Endothelial cell of umbilical vein (primary cell): Measurements from ENCODE around the gene POMP. TPM values are rescaled to one million over a fixed set of nuclear protein-coding genes. Genes with fewer than 3 reads are reported as not detected.

ENCODE experiments used
- BruUV-seq: library from RNA; stranded (reverse); fragments of 400-500 nt; replicated peaks from 2 replicates; lab custom pipeline; 2021; lab: Mats Ljungman, UMichigan
- CTCF ChIA-PET: fragments of 300-600, 350-600 bp; sonication (Branson Sonifier 250); formaldehyde crosslinking; loops from one replicate; lab custom pipeline; 2021; ENCODE audit warnings: antibody characterized with exemption, inconsistent platforms; lab: Charles Lee
- POLR2A ChIA-PET: fragments of 300-600, 350-600 bp; sonication (Branson Sonifier 250); formaldehyde crosslinking; loops from one replicate; lab custom pipeline; 2021; ENCODE audit warnings: antibody characterized with exemption, inconsistent platforms; lab: Charles Lee
- DNase-seq: peaks from one replicate; pipeline ENCODE4 v3.0.0-alpha.2; 2011; ENCODE audit warnings: low read depth, low spot score
- FAIRE-seq: peaks from 2 replicates; lab custom pipeline; 2011; peaks lifted over from hg19 to GRCh38; lab: Jason Lieb, UNC
- H2AFZ ChIP-seq: 2 replicates; pipeline ENCODE4 v1.6.0; 2012; ENCODE audit warnings: low read depth, low read length, control low read depth, inconsistent platforms
- H3K27ac ChIP-seq: 2 replicates; pipeline ENCODE4 v1.5.1; 2011; ENCODE audit warnings: low read depth, mild to moderate bottlenecking, control low read depth, low read length, moderate library complexity; ENCODE audit not compliant: insufficient read depth
- H3K27me3 ChIP-seq, 2 experiments: 2 replicates each; pipeline versions ENCODE4 v1.6.0 to v1.6.1; 2011; ENCODE audit warnings: low read length in 2 of 2, mixed read lengths in 1 of 2; ENCODE audit not compliant: control insufficient read depth in 2 of 2, insufficient read depth in 2 of 2
- H3K36me3 ChIP-seq, 2 experiments: 2 replicates in 1 of 2; 3 replicates in 1 of 2; pipeline ENCODE4 v1.5.1; 2011; ENCODE audit warnings: low read length in 2 of 2, mild to moderate bottlenecking in 1 of 2, moderate library complexity in 1 of 2; ENCODE audit not compliant: control insufficient read depth in 2 of 2, insufficient read depth in 2 of 2; ENCODE audit errors: extremely low read depth in 1 of 2
- H3K4me1 ChIP-seq: 3 replicates; pipeline ENCODE4 v1.5.1; 2011; ENCODE audit warnings: mild to moderate bottlenecking, low read length; ENCODE audit not compliant: control insufficient read depth, insufficient read depth; ENCODE audit errors: extremely low read depth
- H3K4me2 ChIP-seq: 2 replicates; pipeline ENCODE4 v1.6.1; 2011; ENCODE audit warnings: low read length, control low read depth, mixed read lengths; ENCODE audit not compliant: insufficient read depth
- H3K4me3 ChIP-seq, 3 experiments: fragments of 200-600 bp in 1 of 3; sonication (generic), shearing (Covaris generic) in 1 of 3; replicated peaks in 1 of 3; 2 replicates each; pipeline ENCODE4 v1.5.1; 2011 to 2016; ENCODE audit warnings: control low read depth in 3 of 3, low read length in 3 of 3, mild to moderate bottlenecking in 2 of 3, inconsistent platforms in 1 of 3, low read depth in 1 of 3, moderate library complexity in 1 of 3; ENCODE audit not compliant: insufficient read depth in 1 of 3
- H3K79me2 ChIP-seq: 2 replicates; pipeline ENCODE4 v1.6.0; 2012; ENCODE audit warnings: low read length, inconsistent platforms; ENCODE audit not compliant: control insufficient read depth, insufficient read depth
- H3K9ac ChIP-seq: replicated peaks from 2 replicates; pipeline ENCODE3; 2011; ENCODE audit warnings: low read length, control low read depth; ENCODE audit not compliant: insufficient read depth; ENCODE audit errors: extremely low read depth
- H3K9me1 ChIP-seq: replicated peaks from 3 replicates; pipeline ENCODE4 v1.6.0; 2011; ENCODE audit warnings: mild to moderate bottlenecking, low read length; ENCODE audit not compliant: control insufficient read depth, insufficient read depth; ENCODE audit errors: extremely low read depth
- H3K9me3 ChIP-seq: replicated peaks from 2 replicates; pipeline ENCODE4 v1.5.1; 2012; ENCODE audit warnings: low read length, inconsistent platforms; ENCODE audit not compliant: control insufficient read depth, insufficient read depth
- H4K20me1 ChIP-seq: replicated peaks from 2 replicates; pipeline ENCODE3; 2011; ENCODE audit warnings: mild to moderate bottlenecking, low read length; ENCODE audit not compliant: control insufficient read depth, insufficient read depth; ENCODE audit errors: extremely low read depth
- EZH2 ChIP-seq: IDR thresholded peaks from 2 replicates; pipeline ENCODE4 v1.6.1; 2012; ENCODE audit warnings: borderline replicate concordance, low read depth, mild to moderate bottlenecking, moderate library complexity, low read length, inconsistent platforms; ENCODE audit not compliant: severe bottlenecking
- FOS ChIP-seq: IDR thresholded peaks from 2 replicates; pipeline ENCODE4 v1.6.1; 2011; ENCODE audit warnings: mild to moderate bottlenecking, low read length, moderate library complexity, borderline replicate concordance; ENCODE audit not compliant: insufficient read depth
- GATA2 ChIP-seq: IDR thresholded peaks from 2 replicates; pipeline ENCODE4 v1.7.0; 2011; ENCODE audit warnings: low read depth, mild to moderate bottlenecking, moderate library complexity, mixed read lengths, low read length; ENCODE audit not compliant: insufficient read length, insufficient read depth
- JUN ChIP-seq: IDR thresholded peaks from 2 replicates; pipeline ENCODE4 v1.6.1; 2011; ENCODE audit warnings: borderline replicate concordance, low read depth; ENCODE audit not compliant: insufficient read length, insufficient read depth
- MYC ChIP-seq: IDR thresholded peaks from one replicate; pipeline ENCODE4 v1.6.1; 2011; ENCODE audit warnings: mild to moderate bottlenecking, low read depth, low read length
- POLR2A ChIP-seq: IDR thresholded peaks from 2 replicates; pipeline ENCODE4 v1.6.1; 2012; ENCODE audit warnings: low read depth, mild to moderate bottlenecking, control low read depth, low read length
- POLR2AphosphoS5 ChIP-seq: IDR thresholded peaks from 2 replicates; pipeline ENCODE4 v1.6.1; 2012; ENCODE audit warnings: low read depth, mild to moderate bottlenecking, control low read depth, low read length, moderate library complexity; ENCODE audit not compliant: insufficient read depth
- dilution Hi-C: fragments of 300-500 bp; cut with MboI; formaldehyde crosslinking; loops from one replicate; pipeline ENCODE4 v1.15.0; 2019; ENCODE audit warnings: low sequenced_read_pairs; ENCODE audit not compliant: extremely low pct_ligation_motif_present
- intact Hi-C: fragments of 100-400 bp; cut with micrococcal nuclease; formaldehyde crosslinking; loops from one replicate; pipeline ENCODE4 v1.10.0; 2022
- polyA plus RNA-seq, 4 experiments: library from polyadenylated mRNA; depleted of rRNA in 3 of 4; stranded (reverse) in 3 of 4; unstranded in 1 of 4; fragments of >200 nt; gene quantifications; 2 replicates each; pipeline versions ENCODE4 v1.2.1 to v1.2.3, GENCODE V29; 2011 to 2012; ENCODE audit warnings: missing spikeins in 1 of 4
- small RNA-seq: library from RNA; depleted of rRNA; stranded (forward); fragments of <200 nt; gene quantifications from one replicate; pipeline ENCODE3, GENCODE V24; 2012; ENCODE audit warnings: low replicate concordance, low read depth; ENCODE audit not compliant: insufficient read depth, insufficient read length
- total RNA-seq: library from RNA; stranded (reverse); gene quantifications from 2 replicates; pipeline ENCODE4 v1.2.3, GENCODE V29; 2021
- TF ChIP-seq, protein P1 (sequence below): IDR thresholded peaks from 2 replicates; pipeline ENCODE4 v1.6.1; 2011; ENCODE audit not compliant: insufficient read depth, insufficient read length
- TF ChIP-seq, protein P2 (sequence below), 2 donors: IDR thresholded peaks; 1 replicate in 1 of 2; 2 replicates in 1 of 2; pipeline ENCODE4 v1.5.1; 2011; ENCODE audit warnings: low read length in 2 of 2, mild to moderate bottlenecking in 2 of 2, moderate library complexity in 2 of 2, control low read depth in 1 of 2, inconsistent platforms in 1 of 2, low read depth in 1 of 2; ENCODE audit not compliant: insufficient read depth in 1 of 2; ENCODE audit errors: extremely low read depth in 1 of 2

POMP gene
- total and polyA plus RNA-seq, 2 donors (not counting 3 experiments of a cell fraction or from before 2014, with no cell fraction given): 27.0 to 88.9 TPM

DNA sequence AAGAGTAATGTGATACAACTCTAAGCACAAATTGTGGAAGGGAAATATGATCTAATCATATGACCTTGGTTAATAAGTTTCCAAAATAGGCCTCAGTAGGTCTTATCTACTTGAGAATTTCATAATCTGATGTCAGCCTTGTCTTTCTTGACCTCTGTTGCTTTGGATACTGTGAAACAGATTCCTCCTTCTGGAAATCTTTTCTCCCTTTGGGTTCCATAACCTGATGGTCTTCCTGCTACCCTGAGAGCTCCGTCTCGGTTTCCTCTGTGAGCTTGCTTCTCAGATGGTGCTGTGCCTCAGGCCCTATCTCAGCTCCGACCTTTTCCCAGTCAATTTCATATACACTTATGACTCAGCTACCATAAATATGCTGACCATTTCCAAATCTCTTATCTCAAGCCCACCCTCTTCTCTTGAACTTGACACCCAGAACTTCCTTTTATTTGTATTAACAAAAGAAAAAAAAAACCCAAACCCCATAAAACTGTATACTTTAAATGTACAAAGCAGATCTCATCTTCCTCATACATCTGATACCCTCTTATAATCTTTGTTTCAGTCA lies 66.2 kb downstream of the POMP start:
- Histone ChIP-seq H2AFZ (no peak overlapping the region), H3K27me3 (peaks cover 3 to 11% of the 10 kb centered on the region in 2 experiments), H4K20me1 (no peaks in the 10 kb centered on the region), H3K36me3 (no peaks in the 10 kb centered on the region), H3K79me2 (no peaks in the 10 kb centered on the region), H3K9me3 (no peaks in the 10 kb centered on the region), H3K4me2 (no peak overlapping the region), H3K27ac (no peak overlapping the region), H3K4me3 (no peak overlapping the region), H3K9ac (no peak overlapping the region), H3K4me1 (no peaks in the 10 kb centered on the region), H3K9me1 (no peaks in the 10 kb centered on the region)
- dilution Hi-C loops: no loop called here
- ChIA-PET CTCF (no interaction called here), POLR2A (no interaction called here)
- TF ChIP-seq, protein P1, sequence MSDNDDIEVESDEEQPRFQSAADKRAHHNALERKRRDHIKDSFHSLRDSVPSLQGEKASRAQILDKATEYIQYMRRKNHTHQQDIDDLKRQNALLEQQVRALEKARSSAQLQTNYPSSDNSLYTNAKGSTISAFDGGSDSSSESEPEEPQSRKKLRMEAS: no peak
- TF ChIP-seq MYC (no peak), JUN (no peak), GATA2 (no peak), POLR2A (no peak), FOS (no peak), POLR2AphosphoS5 (no peak), EZH2 (no peak)
- TF ChIP-seq, protein P2, sequence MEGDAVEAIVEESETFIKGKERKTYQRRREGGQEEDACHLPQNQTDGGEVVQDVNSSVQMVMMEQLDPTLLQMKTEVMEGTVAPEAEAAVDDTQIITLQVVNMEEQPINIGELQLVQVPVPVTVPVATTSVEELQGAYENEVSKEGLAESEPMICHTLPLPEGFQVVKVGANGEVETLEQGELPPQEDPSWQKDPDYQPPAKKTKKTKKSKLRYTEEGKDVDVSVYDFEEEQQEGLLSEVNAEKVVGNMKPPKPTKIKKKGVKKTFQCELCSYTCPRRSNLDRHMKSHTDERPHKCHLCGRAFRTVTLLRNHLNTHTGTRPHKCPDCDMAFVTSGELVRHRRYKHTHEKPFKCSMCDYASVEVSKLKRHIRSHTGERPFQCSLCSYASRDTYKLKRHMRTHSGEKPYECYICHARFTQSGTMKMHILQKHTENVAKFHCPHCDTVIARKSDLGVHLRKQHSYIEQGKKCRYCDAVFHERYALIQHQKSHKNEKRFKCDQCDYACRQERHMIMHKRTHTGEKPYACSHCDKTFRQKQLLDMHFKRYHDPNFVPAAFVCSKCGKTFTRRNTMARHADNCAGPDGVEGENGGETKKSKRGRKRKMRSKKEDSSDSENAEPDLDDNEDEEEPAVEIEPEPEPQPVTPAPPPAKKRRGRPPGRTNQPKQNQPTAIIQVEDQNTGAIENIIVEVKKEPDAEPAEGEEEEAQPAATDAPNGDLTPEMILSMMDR (IDR thresholded peaks at IDR 0.05; ENCODE audit: extremely low read depth in 1 of 2, insufficient read depth in 1 of 2, low read depth in 1 of 2, low read length in 2 of 2): no peak
- DNase-seq (no peak), FAIRE-seq (no peak)
- intact Hi-C loops: no loop called here
- no TSS peak for BruUV-seq

Small RNAs within 50 kb of the gene (small RNA-seq; reads per million reads assigned to genes)
- gene RF00019 (not detected), gene RNU6-53P (not detected)

Other genes with a start within 250 kb of the POMP start
- gene FLT1, start 164.0 kb upstream of the POMP start, total RNA-seq: 104 and 178 TPM in 2 replicates
- gene FLT1, start 164.0 kb upstream of the POMP start, polyA plus RNA-seq: 16.0 and 17.9 TPM in 2 replicates
- 2.1 and 3.9 TPM in 2 replicates for gene SLC46A3, start 59.8 kb downstream of the POMP start, total RNA-seq
- 1.2 and 2.0 TPM in 2 replicates for gene SLC46A3, start 59.8 kb downstream of the POMP start, polyA plus RNA-seq
- gene MTUS2, start 161.2 kb downstream of the POMP start, total RNA-seq: 0.05 TPM in 1 of 2 replicates, not detected in the other
- gene MTUS2, start 161.2 kb downstream of the POMP start, polyA plus RNA-seq: not detected in 2 replicates